Mucosa of stomach (tissue), 1 donor: Measurements from ENCODE around the gene OSBPL1A.
"Not testable (repeated sequence)": the region's sequence is repeated elsewhere in the genome, so short reads cannot be mapped to it uniquely, and the experiment has no call there.

Experiments
- H3K27me3 ChIP-seq: one replicate; pipeline ENCODE4 v1.7.0; 2013; ENCODE audit warnings: mild to moderate bottlenecking, low read length; ENCODE audit not compliant: control insufficient read depth, insufficient read depth
- H3K36me3 ChIP-seq: one replicate; pipeline ENCODE4 v1.7.0; 2013; ENCODE audit warnings: low read length; ENCODE audit not compliant: control insufficient read depth, insufficient read depth
- H3K4me1 ChIP-seq: one replicate; pipeline ENCODE4 v1.7.0; 2013; ENCODE audit warnings: mild to moderate bottlenecking, low read length; ENCODE audit not compliant: control insufficient read depth, insufficient read depth
- H3K4me3 ChIP-seq: one replicate; pipeline ENCODE4 v1.7.0; 2013; ENCODE audit warnings: low read length
- H3K9ac ChIP-seq: one replicate; pipeline ENCODE4 v1.7.0; 2013; ENCODE audit warnings: mild to moderate bottlenecking, low read length, moderate library complexity
- H3K9me3 ChIP-seq: one replicate; pipeline ENCODE4 v1.7.0; 2013; ENCODE audit warnings: mild to moderate bottlenecking, low read length, moderate library complexity; ENCODE audit not compliant: control insufficient read depth
- donor health status: Pancreatic carcinoma.

The OSBPL1A gene

DNA sequence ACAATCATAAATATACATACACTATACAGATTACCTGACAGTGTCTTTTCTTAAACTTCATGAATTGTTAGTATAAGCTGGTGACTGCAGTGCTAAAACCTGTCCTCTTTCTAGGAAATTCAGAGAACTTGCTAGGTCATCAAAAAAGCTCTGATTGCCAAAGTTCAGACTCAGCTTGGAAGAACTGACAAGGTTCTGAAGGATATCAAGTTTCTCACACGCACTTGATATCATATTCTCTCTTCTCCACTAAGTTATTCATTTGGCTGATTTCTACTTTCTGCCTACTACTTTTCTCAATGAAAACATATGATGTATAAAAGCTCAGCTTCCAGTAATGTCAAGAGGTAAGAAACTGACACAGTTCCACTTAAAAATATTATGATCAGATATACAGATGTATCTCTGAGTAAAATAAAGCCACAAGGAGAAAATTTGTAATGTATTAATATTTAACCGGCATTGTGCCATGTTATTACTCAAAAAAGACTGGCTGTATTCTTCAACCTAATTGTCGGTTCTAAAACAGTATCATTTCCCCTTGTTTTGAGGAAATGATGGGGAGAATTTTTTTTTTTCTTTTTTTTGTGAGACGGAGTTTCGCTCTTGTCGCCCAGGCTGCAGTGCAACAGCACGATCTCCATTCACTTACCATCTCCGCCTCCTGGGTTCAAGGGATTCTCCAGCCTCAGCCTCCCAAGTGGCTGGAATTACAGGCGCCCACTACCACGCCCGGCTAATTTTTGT lies 2.4 kb downstream of the OSBPL1A start:
- H3K4me1 ChIP-seq, result peaks cover 6% of the 10 kb centered on the region
- H3K9ac ChIP-seq, result no peak overlapping the region
- H3K9me3 ChIP-seq, result no peaks in the 10 kb centered on the region
- no peaks in the 10 kb centered on the region for H3K36me3 ChIP-seq
- no peaks in the 10 kb centered on the region for H3K27me3 ChIP-seq
- no peak overlapping the region for H3K4me3 ChIP-seq

DNA sequence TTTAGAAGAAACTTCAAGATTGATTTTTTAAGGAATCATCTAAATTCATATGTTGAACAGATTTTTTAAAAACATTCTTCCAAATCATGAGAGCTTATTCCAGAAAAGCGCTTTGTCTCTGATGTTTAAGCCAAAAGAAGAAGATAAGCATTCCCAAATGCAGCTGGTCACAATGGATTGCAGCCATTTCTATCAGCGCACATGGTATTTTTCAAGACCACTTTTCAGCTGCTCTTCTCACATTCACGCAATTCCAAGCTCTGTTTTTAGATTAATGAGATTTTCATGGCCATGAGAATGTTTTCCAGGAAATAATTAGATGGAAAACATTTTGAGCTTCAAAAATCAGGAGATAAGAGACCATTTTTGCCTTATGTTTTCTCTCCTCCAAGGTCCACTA lies 8.7 kb downstream of the OSBPL1A start:
- Histone ChIP-seq H3K27me3 (no peaks in the 10 kb centered on the region), H3K4me1 (no peaks in the 10 kb centered on the region), H3K9ac (no peak overlapping the region), H3K9me3 (no peaks in the 10 kb centered on the region), H3K4me3 (no peak overlapping the region), H3K36me3 (no peaks in the 10 kb centered on the region)

DNA sequence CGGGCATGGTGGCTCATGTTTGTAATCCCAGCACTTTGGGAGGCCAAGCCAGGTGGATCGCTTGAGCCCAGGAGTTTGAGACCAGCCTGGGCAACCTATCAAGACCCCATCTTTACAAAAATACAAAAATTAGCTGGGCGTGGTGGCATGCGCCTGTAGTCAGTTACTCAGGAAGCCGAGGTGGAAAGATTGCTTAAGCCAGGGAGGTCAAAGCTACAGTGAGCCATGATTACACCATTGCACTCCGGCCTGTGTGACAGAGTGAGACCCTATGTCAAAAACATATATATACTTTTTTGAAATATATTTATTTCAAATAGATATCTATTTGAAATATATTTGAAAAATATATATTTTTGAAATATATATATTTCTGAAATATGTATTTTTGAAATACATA lies 10.9 kb downstream of the OSBPL1A start:
- no peaks in the 10 kb centered on the region for H3K4me1 ChIP-seq
- no peaks in the 10 kb centered on the region for H3K9me3 ChIP-seq
- H3K4me3 ChIP-seq, result no peak overlapping the region
- no peaks in the 10 kb centered on the region for H3K36me3 ChIP-seq
- no peaks in the 10 kb centered on the region for H3K27me3 ChIP-seq
- H3K9ac ChIP-seq, result no peak overlapping the region

DNA sequence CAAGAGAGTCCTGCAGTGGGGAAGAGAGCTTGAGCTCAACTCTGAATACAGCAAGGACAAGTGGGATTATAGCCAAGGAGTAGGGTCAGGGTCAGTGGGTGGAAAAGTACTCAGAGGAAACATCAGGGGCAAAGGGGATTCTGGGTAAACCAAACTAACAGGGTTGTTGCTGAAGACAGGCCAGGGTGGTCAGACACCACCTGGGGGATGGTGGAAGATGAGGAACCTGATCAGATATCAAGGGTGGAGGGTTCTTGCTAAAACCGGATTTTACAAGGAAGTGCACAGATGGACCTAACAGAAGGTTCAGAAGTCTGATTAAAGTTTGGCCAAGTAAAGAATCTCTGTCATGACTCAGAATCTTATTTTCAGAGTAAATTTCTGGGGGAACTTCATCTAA lies 16.5 kb downstream of the OSBPL1A start:
- no peak overlapping the region for H3K9ac ChIP-seq

DNA sequence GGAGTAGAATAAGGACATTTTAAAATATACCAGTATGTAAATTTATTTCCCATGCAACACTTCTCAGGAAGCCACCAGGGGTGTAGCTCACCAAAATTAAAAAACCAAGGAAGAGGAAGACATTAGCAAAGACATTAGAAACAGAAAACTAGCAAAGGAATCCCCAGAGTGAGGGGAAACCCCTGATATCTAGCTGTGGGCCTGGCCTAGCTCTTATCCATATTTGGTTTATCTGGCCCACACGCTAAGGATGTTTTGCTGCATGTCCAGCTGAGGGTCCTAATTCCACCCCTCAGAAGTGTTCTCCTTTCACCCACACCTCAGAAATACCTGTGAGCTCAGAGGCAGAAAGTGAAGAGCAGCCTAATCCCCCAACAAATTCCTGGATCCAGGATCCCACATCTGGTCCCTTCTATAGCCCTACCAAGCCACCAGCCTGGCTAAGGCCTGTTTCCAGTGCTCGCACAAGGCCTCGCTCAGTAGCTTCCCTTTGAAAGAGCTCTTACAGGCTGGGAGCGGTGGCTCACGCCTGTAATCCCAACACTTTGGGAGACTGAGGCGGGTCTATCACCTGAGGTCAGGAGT lies 17.4 kb downstream of the OSBPL1A start:
- no peaks in the 10 kb centered on the region for H3K36me3 ChIP-seq
- no peaks in the 10 kb centered on the region for H3K9me3 ChIP-seq
- no peak overlapping the region for H3K9ac ChIP-seq
- H3K4me3 ChIP-seq, result no peak overlapping the region
- no peaks in the 10 kb centered on the region for H3K27me3 ChIP-seq
- no peaks in the 10 kb centered on the region for H3K4me1 ChIP-seq

More for the DNA sequence above, 16.5 kb downstream of the OSBPL1A start:
- H3K27me3 ChIP-seq, result no peaks in the 10 kb centered on the region
- H3K9me3 ChIP-seq, result no peaks in the 10 kb centered on the region
- no peaks in the 10 kb centered on the region for H3K4me1 ChIP-seq
- H3K36me3 ChIP-seq, result no peaks in the 10 kb centered on the region
- no peak overlapping the region for H3K4me3 ChIP-seq

DNA sequence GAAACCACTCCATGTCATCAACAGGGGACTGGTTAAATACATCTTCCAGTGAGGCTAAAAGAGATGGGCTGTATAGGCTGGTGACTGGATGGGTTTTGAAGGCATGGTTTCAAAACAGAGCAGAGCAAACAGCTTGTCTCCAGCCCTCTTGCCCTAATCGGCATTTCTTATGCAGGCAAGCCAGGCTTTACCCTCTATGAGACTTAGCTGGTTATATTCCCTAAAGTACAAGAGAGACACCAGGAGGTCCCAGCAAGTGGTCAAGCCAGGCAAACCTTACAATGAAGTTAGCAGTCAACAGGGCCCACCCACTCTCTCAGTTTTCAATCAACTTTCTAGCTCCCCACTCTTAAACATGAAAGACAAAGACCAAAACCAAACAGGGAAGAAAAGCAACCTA lies 19.0 kb downstream of the OSBPL1A start:
- Histone ChIP-seq H3K9ac (no peak overlapping the region), H3K27me3 (no peaks in the 10 kb centered on the region), H3K9me3 (no peaks in the 10 kb centered on the region), H3K36me3 (no peaks in the 10 kb centered on the region), H3K4me1 (no peaks in the 10 kb centered on the region), H3K4me3 (no peak overlapping the region)

DNA sequence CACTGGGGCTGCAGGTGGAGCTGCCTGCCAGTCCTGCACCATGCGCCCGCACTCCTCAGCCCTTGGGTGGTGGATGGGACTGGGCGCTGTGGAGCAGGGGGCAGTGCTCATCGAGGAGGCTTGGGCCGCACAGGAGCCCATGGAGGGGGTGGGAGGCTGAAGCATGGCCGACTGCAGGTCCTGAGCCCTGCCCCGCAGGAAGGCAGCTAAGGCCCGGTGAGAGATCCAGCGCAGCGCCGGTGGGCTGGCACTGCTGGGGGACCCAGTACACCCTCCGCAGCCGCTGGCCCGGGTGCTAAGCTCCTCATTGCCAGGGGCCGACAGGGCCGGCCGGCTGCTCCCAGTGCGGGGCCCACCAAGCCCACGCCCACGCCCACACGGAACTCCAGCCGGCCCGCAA lies 21.1 kb downstream of the OSBPL1A start:
- H3K4me3 ChIP-seq, H3K9ac ChIP-seq, H3K4me1 ChIP-seq, H3K27me3 ChIP-seq, H3K36me3 ChIP-seq, H3K9me3 ChIP-seq: not testable (repeated sequence)

DNA sequence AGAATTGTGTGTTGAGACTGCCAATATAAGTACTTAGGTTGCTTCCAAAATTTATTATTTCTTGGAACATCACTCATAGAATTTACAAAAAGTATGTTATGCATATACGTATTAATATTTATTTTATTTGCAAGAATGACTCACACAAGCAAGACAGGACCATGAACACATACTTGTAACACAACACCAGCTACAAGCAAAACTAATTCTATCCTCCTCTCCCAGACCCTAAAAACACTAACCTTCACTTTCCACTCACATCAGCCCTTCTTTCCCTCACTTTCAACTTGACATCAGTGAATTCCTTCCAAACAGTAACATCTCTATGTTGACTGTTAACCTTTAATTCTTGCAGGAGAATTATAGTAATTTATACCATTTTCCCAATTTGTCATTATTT lies 24.3 kb downstream of the OSBPL1A start:
- Histone ChIP-seq H3K4me1 (no peaks in the 10 kb centered on the region), H3K4me3 (no peak overlapping the region), H3K36me3 (no peaks in the 10 kb centered on the region), H3K9me3 (no peaks in the 10 kb centered on the region), H3K27me3 (no peaks in the 10 kb centered on the region), H3K9ac (no peak overlapping the region)

DNA sequence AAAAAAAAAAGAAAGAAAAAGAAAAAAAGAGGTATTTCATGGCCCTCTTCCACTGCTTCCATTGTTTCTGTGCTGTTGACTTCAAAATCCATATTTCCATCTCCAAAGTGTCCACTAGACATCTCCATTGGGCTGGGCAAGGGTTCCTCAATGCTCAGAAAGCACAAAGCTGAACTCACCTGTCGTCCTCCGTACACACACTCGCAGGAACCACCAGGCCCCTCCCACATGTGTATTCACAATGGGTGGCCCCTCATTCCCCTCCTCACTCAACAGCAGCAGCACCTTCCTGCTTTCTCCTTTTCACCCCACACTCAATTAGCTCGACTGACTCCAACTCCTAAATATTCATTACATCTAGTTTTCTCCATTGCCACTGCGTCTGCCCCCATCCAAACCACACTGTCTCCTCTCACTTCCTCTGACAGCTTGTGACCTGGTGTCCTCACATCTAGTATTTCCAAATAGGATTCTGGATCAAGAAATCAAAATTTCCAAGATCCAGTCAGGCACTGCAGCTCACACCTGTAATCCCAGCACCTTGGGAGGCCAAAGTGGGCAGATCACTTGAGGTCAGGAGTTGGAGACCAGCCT lies 25.2 kb downstream of the OSBPL1A start:
- H3K9me3 ChIP-seq, result no peaks in the 10 kb centered on the region
- H3K36me3 ChIP-seq, result no peaks in the 10 kb centered on the region
- no peak overlapping the region for H3K4me3 ChIP-seq
- no peak overlapping the region for H3K9ac ChIP-seq
- no peaks in the 10 kb centered on the region for H3K27me3 ChIP-seq
- H3K4me1 ChIP-seq, result no peaks in the 10 kb centered on the region

DNA sequence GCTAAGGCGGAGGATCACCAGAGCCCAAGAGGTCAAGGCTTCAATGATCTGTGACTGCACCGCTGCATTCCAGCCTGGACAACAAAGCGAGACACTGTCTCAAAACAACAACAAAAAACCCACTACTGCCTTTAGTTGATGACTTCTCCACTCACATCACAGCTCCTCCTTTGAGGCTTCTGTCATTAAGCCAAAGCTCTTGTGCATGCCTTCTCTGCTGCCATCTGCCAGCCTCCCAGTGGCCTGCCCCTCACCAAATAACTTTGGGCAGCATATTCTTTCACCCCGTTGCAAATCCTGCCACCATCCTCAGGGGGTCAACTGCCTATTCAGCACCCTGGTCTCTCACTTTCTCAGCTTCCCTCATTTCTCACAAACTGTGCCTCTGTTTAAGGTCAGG lies 27.5 kb downstream of the OSBPL1A start:
- H3K27me3 ChIP-seq, result no peaks in the 10 kb centered on the region
- no peaks in the 10 kb centered on the region for H3K36me3 ChIP-seq
- no peak overlapping the region for H3K9ac ChIP-seq
- H3K9me3 ChIP-seq, result no peaks in the 10 kb centered on the region
- H3K4me3 ChIP-seq, result no peak overlapping the region
- no peaks in the 10 kb centered on the region for H3K4me1 ChIP-seq

DNA sequence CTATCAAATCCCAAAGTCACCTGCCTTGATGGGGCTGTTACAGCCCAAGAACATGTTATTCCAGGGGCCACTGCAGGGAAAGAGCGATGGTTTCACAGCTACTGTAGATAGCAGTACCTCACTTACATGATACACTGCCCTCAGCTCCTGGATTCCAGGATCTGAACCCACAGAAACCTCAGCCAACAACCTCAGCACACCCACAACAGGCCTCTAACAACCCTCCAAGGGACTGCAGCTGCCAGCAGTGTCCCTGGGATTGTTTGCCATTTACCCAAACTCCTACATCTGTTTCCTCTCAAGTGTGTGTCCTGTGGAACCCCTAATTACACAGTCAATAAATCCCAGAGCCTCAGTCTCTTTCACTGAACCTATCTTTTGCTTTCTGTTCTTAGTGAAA lies 28.2 kb downstream of the OSBPL1A start:
- no peaks in the 10 kb centered on the region for H3K4me1 ChIP-seq
- no peak overlapping the region for H3K9ac ChIP-seq
- H3K27me3 ChIP-seq, result no peaks in the 10 kb centered on the region
- H3K36me3 ChIP-seq, result no peaks in the 10 kb centered on the region
- no peaks in the 10 kb centered on the region for H3K9me3 ChIP-seq
- no peak overlapping the region for H3K4me3 ChIP-seq

DNA sequence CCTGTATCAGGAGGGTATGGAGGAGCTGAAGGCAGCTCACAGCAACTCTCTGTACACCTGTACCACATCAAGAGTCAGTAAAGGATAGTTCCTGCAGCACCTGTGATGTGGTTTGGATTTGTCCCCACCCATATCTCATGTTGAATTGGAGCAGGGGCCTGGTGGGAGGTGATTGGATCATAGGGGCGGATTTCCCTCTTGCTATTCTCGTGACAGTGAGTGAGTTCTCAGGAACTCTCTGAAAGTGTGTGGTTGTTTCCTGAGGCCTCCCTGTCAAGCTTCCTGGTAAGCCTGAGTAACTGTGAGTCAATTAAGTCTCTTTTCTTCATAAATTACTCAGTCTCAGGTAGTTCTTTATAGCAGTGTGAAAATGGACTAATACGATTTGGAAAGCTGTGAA lies 28.9 kb downstream of the OSBPL1A start:
- Histone ChIP-seq H3K27me3 (no peaks in the 10 kb centered on the region), H3K9me3 (no peaks in the 10 kb centered on the region), H3K9ac (no peak overlapping the region), H3K4me1 (no peaks in the 10 kb centered on the region), H3K36me3 (no peaks in the 10 kb centered on the region), H3K4me3 (no peak overlapping the region)
